WI38 (cell line): ENCODE results near the gene LY86.

Experiments used
- H3K4me3 ChIP-seq: 2 replicates; pipeline ENCODE4 v1.5.1; 2011; ENCODE audit warnings: low read depth, mild to moderate bottlenecking, control low read depth, low read length
- TF ChIP-seq, protein P1 (sequence below): IDR thresholded peaks from 2 replicates; pipeline ENCODE4 v1.5.1; 2012; ENCODE audit warnings: low read depth, mild to moderate bottlenecking, control low read depth, low read length

The LY86 gene

DNA sequence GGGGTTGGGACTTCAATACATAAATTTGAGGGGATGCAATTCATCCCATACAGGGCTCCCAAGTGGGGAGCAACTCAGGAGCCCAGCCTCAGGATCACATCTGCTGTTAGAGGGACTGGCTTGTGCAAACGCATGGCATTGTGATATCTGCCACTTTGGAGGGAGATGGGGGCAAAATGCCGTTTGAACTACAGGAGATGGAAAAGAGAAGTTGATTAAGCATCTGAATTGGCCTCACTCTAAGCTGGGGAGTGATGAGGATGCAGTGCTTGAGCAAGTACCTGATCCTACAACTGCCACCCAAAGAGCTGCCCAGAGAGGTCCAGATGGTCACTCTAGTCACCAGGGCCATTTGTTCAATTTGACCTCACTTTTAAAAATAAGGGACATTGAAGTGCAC, 2.0 kb downstream of the LY86 start:
- TF ChIP-seq, protein P1, sequence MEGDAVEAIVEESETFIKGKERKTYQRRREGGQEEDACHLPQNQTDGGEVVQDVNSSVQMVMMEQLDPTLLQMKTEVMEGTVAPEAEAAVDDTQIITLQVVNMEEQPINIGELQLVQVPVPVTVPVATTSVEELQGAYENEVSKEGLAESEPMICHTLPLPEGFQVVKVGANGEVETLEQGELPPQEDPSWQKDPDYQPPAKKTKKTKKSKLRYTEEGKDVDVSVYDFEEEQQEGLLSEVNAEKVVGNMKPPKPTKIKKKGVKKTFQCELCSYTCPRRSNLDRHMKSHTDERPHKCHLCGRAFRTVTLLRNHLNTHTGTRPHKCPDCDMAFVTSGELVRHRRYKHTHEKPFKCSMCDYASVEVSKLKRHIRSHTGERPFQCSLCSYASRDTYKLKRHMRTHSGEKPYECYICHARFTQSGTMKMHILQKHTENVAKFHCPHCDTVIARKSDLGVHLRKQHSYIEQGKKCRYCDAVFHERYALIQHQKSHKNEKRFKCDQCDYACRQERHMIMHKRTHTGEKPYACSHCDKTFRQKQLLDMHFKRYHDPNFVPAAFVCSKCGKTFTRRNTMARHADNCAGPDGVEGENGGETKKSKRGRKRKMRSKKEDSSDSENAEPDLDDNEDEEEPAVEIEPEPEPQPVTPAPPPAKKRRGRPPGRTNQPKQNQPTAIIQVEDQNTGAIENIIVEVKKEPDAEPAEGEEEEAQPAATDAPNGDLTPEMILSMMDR, result no peak
- H3K4me3 ChIP-seq, result no peak overlapping the region

DNA sequence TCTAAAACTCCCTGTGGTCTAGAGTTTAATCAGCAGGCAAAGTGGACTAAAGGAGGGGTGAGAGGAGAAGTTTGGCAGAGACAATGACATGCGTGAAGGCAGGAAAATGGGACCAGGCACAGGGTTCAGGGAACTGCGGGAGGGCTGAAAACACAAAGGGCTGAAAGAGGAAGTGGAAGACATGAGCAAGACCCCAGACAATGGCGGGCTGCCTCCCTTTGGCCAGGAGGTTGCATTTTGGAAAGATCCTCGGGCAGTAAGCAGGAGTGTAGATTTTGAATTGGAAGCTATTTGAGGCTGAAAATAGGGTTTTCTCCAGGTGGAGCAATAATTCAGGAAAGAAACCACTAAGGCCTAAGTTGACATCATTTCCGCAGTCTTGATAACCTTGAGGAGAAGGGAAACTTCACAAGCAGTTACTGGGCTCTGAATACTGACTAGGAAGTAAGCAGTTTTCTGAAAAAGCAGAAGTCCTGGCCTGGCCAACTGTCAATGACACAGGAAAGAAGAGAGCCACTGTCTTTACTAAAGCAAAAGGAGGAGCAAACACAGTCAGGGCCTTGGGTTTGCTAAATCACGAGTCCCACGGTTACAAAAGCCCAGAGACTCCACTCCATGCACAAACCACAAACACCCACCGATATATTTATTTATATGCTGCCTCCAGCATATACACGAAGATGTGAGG, 3.4 kb downstream of the LY86 start:
- H3K4me3 ChIP-seq, result no peak overlapping the region

DNA sequence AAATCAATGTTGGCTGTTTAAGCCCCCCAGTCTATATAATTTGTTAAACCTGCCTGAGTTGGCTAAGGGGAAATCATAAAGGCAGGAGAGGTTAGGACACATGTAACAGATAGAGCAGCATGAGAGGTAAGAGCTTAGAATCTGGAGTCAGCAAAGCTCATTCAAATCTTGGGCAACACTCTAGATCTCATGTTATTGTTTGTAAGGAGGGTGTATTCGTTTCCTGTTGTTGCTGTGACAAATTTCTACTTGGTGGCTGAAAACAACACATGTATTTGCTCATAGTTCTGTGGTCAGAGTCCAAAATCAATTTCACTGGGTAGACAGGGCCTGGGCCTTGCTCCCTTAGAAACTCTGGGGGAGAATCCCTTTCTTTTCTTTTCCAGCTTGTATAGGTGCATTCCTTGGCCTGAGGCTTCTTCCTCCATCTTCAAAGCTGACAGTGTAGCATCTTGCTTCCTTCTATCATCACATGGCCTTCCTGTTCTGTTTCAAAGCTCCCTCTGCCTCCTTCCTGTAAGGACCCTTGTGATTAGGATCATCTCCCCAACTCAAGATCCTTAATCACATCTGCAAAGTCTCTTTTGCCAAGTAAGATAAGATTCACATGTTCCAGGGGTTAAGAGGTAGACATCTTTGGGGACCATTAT, 4.4 kb downstream of the LY86 start:
- H3K4me3 ChIP-seq, result no peak overlapping the region
- TF ChIP-seq, protein P1, result no peak

More for the DNA sequence above, 3.4 kb downstream of the LY86 start:
- TF ChIP-seq, protein P1, result no peak

DNA sequence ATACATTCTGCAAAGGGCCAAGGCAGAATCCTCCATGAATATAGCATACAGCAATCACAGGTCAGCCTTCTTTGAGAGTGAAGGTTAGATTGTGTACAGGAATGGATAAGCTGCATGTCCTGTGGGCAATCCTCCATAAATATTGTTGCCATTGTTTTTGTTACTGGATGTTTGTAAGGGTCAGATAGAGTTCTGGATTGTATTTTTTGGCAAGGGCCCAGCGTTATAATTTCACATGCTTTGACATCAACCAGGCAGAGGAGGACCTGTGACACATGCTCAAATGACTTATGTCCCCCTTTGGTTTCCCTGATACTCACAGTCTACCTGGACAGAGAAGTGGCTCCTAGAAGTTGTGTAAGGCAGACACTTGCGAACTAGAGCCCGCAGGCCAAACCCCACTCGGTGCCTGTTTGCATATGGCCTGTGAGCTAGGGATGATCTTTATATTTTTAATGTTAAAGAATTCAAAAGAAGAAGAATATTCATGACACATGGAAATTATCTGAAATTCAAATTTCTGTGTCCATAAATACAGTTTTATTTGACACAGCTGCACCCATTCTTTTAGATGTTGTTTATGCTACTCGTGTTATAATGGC, 5.4 kb downstream of the LY86 start:
- no peak overlapping the region for H3K4me3 ChIP-seq
- TF ChIP-seq, protein P1, result no peak

DNA sequence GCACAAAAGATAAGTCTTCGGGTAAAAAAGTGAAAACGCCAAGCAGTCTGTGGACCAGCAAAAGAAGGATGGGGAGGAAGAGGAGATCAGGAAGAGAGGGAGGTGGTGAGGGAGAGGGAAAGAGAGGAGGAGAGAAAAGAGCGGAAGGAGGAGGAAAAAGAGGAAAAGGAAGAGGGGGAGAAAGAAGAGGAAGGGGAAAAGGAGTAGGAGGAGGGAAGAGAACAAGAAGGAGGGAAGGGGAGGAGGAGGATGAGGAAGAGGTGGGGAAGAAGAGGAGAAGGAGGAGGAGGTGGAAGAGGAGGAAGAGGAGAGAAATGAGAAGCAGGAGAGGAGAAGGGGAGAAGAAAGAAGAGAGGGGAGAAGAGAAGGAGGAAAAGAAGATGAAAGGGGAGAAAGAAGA, 6.5 kb downstream of the LY86 start:
- TF ChIP-seq, protein P1, result no peak

DNA sequence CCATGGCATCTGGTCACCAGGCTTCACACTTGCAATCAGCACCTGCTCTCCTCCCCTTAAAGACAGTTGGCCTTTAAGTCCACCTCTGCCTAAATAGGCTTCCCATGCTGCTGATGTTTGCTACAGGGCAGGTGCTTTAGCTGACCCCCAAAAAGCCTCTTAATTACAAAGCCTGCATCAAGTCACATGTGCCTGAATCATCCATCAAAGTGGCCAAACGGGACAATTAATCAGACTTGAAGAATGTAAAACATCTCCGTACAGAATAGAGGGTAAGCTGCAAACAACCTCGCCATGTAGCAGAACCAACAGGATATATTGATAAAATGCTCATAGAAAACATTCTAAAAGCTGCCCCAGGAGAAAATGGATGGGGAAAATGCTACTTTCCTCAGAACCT, 7.4 kb downstream of the LY86 start:
- TF ChIP-seq, protein P1, result no peak
- H3K4me3 ChIP-seq, result no peak overlapping the region

More for the DNA sequence above, 6.5 kb downstream of the LY86 start:
- no peak overlapping the region for H3K4me3 ChIP-seq
